GM13977 (cell line): ENCODE results near the gene CAB39L.

ENCODE experiments used
- DNase-seq: peaks from one replicate; pipeline ENCODE4 v3.0.0; 2012; ENCODE audit warnings: low spot score
- in situ Hi-C: fragments of 300-500 bp; cut with MboI; formaldehyde crosslinking; loops from one replicate; pipeline ENCODE4 v1.12.0; 2022; ENCODE audit warnings: low sequenced_read_pairs, low pct_unique_long_range_greater_than_20kb, mixed read lengths, inconsistent platforms; ENCODE audit not compliant: unreplicated experiment
- TF ChIP-seq, protein P1 (sequence below): IDR thresholded peaks from 2 replicates; pipeline ENCODE4 v1.5.1; 2012; ENCODE audit warnings: mild to moderate bottlenecking, control low read depth; ENCODE audit not compliant: insufficient read depth; ENCODE audit errors: extremely low read depth, missing control alignments

Gene CAB39L

GRCh38 chr13:49399801-49400472 is 43.9 kb downstream of the CAB39L start:
- TF ChIP-seq, protein P1, sequence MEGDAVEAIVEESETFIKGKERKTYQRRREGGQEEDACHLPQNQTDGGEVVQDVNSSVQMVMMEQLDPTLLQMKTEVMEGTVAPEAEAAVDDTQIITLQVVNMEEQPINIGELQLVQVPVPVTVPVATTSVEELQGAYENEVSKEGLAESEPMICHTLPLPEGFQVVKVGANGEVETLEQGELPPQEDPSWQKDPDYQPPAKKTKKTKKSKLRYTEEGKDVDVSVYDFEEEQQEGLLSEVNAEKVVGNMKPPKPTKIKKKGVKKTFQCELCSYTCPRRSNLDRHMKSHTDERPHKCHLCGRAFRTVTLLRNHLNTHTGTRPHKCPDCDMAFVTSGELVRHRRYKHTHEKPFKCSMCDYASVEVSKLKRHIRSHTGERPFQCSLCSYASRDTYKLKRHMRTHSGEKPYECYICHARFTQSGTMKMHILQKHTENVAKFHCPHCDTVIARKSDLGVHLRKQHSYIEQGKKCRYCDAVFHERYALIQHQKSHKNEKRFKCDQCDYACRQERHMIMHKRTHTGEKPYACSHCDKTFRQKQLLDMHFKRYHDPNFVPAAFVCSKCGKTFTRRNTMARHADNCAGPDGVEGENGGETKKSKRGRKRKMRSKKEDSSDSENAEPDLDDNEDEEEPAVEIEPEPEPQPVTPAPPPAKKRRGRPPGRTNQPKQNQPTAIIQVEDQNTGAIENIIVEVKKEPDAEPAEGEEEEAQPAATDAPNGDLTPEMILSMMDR = no peak
- in situ Hi-C loops = no loop called here
- no peak for DNase-seq

GRCh38 chr13:49395878-49396380 is 47.9 kb downstream of the CAB39L start:
- no peak for DNase-seq
- in situ Hi-C loops = no loop called here
- TF ChIP-seq, protein P1 = no peak

DNA sequence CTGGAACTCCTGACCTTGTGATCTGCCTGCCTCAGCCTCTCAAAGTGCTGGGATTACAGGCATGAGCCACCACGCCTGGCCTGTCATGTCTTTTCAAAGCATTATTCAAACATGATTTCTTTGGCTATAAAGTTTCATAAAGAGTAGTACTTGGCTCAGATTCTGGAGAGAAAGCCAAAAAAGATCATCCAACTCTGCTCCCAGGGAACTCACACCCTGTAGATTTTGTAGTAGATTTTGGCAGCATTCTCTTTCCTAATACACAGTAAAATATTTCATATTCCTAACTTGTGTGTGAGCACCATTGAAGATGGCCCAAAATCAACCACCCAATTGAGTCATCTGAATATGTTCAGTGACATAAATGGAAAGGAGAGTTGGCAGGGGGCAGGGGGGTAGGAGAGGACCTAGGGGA is 48.4 kb downstream of the CAB39L start:
- no peak for DNase-seq
- in situ Hi-C loops = no loop called here
- TF ChIP-seq, protein P1 = no peak

GRCh38 chr13:49388091-49388635 is 55.7 kb downstream of the CAB39L start:
- in situ Hi-C loops = no loop called here
- TF ChIP-seq, protein P1 = no peak
- DNase-seq = no peak

DNA sequence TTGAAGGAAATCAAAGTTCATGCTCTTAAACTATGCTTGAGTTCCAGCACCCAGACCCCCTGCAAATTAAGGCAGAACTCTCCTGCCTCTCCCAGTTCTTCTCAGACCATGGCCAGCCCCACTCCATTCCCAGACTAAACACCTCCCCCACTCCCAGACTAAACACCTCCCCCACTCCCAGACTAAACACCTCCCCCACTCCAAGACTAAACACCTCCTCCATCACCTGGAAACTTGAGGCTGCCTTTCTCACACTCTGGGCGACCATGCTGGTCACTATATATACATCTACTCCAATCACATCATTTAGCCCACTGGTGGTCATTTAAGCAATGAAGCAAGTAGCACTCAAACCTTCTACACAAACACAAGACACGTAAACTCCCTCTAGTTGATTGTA is 57.2 kb downstream of the CAB39L start:
- TF ChIP-seq, protein P1 = no peak
- DNase-seq = no peak
- in situ Hi-C loops = no loop called here

DNA sequence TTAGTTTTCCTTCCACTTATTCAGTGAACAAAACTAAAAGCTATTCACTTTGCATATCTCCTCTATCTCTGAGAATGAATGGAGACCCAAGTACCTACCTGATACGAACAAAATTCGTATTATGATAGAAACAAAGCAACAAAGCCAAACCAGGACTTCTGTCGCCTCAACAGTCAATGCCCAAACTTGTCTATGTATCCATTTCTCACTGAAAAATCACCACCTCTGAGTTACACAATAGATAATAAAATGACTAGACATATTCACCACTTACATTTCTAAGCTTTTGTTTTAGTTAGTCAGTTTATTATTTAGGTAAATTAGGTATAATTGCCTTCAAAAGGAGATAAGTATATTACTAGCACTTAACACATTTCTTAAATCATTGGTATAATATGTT is 67.7 kb downstream of the CAB39L start:
- DNase-seq = no peak
- TF ChIP-seq, protein P1 = no peak
- in situ Hi-C loops = no loop called here
